ACC112 (cell line): ENCODE measurements around the gene WDR70.
A peak's percentile ranks its signal among the peaks of the same experiment; 100 is the strongest.
"Not testable (repeated sequence)": the region's sequence is repeated elsewhere in the genome, so short reads cannot be mapped to it uniquely, and the experiment has no call there.

Experiments
- H2AFZ ChIP-seq: fragments of 200-600 bp; sonication (generic); one replicate; pipeline ENCODE4 v1.6.0; 2017; ENCODE audit warnings: antibody characterized with exemption, low read length; ENCODE audit not compliant: unreplicated experiment
- H3K27ac ChIP-seq: fragments of 200-600 bp; sonication (generic); 2 replicates; pipeline ENCODE4 v1.5.1; 2014; ENCODE audit warnings: low read depth, mild to moderate bottlenecking, antibody characterized with exemption, low read length, moderate library complexity
- H3K27me3 ChIP-seq: fragments of 200-600 bp; sonication (generic); 2 replicates; pipeline ENCODE4 v1.6.1; 2014; ENCODE audit warnings: mild to moderate bottlenecking, antibody characterized with exemption, low read length, moderate library complexity, mixed read lengths; ENCODE audit not compliant: insufficient read depth
- H3K36me3 ChIP-seq: fragments of 200-600 bp; sonication (generic); 2 replicates; pipeline ENCODE4 v1.6.1; 2016; ENCODE audit warnings: mild to moderate bottlenecking, antibody characterized with exemption, low read length, moderate library complexity, mixed read lengths; ENCODE audit not compliant: insufficient read depth
- H3K4me1 ChIP-seq: fragments of 200-600 bp; sonication (generic); one replicate; pipeline ENCODE4 v1.6.1; 2016; ENCODE audit warnings: low read length, mixed read lengths; ENCODE audit not compliant: insufficient read depth, unreplicated experiment, control insufficient read depth
- H3K4me3 ChIP-seq: fragments of 200-600 bp; sonication (generic); 2 replicates; pipeline ENCODE4 v1.5.1; 2014; ENCODE audit warnings: mild to moderate bottlenecking, low read depth, low read length
- H3K79me2 ChIP-seq: fragments of 200-600 bp; sonication (generic); one replicate; pipeline ENCODE4 v1.6.0; 2016; ENCODE audit warnings: low read length; ENCODE audit not compliant: control insufficient read depth, unreplicated experiment, insufficient read depth

WDR70 gene

GRCh38 chr5:37453252-37453651 is 74.1 kb downstream of the WDR70 start:
- not testable (repeated sequence) for H3K36me3 ChIP-seq, H2AFZ ChIP-seq, H3K27me3 ChIP-seq, H3K4me3 ChIP-seq, H3K27ac ChIP-seq, H3K79me2 ChIP-seq
- H3K4me1 ChIP-seq: peaks cover 13% of the 10 kb centered on the region

- peak overlapping the region; percentile 60; the same call in 1 of the 2 replicates for H3K27ac ChIP-seq
- H2AFZ ChIP-seq, H3K36me3 ChIP-seq, H3K4me3 ChIP-seq, H3K27me3 ChIP-seq, H3K79me2 ChIP-seq: not testable (repeated sequence)
- peaks cover 13% of the 10 kb centered on the region for H3K4me1 ChIP-seq
These were observed 75.4 kb downstream of the WDR70 start for GRCh38 chr5:37454402-37455055.

- H3K27me3 ChIP-seq, H3K4me1 ChIP-seq, H3K36me3 ChIP-seq, H2AFZ ChIP-seq, H3K27ac ChIP-seq, H3K4me3 ChIP-seq, H3K79me2 ChIP-seq: not testable (repeated sequence)
These were observed 84.3 kb downstream of the WDR70 start for GRCh38 chr5:37463191-37464051.

GRCh38 chr5:37464581-37464980 is 85.5 kb downstream of the WDR70 start:
- H3K79me2 ChIP-seq, H2AFZ ChIP-seq, H3K4me1 ChIP-seq, H3K4me3 ChIP-seq, H3K27ac ChIP-seq, H3K27me3 ChIP-seq, H3K36me3 ChIP-seq: not testable (repeated sequence)

- not testable (repeated sequence) for H3K27me3 ChIP-seq, H3K79me2 ChIP-seq, H3K27ac ChIP-seq, H2AFZ ChIP-seq, H3K36me3 ChIP-seq, H3K4me3 ChIP-seq, H3K4me1 ChIP-seq
These were observed 90.3 kb downstream of the WDR70 start for GRCh38 chr5:37469383-37469782.

- H2AFZ ChIP-seq: no peak overlapping the region
- H3K4me1 ChIP-seq: no peaks in the 10 kb centered on the region
- H3K4me3 ChIP-seq: no peak overlapping the region
- H3K27me3 ChIP-seq: no peaks in the 10 kb centered on the region
- no peaks in the 10 kb centered on the region for H3K36me3 ChIP-seq
- no peaks in the 10 kb centered on the region for H3K79me2 ChIP-seq
- no peak overlapping the region for H3K27ac ChIP-seq
These were observed 92.6 kb downstream of the WDR70 start for GRCh38 chr5:37471666-37472197.

GRCh38 chr5:37477426-37477825 is 98.3 kb downstream of the WDR70 start:
- H3K27me3 ChIP-seq: no peaks in the 10 kb centered on the region
- no peaks in the 10 kb centered on the region for H3K79me2 ChIP-seq
- no peak overlapping the region for H3K27ac ChIP-seq
- 0 out of 2 replicates have a peak, but pooled peaks cover 16% of the 10 kb centered on the region for H3K36me3 ChIP-seq
- no peak overlapping the region for H2AFZ ChIP-seq
- H3K4me3 ChIP-seq: no peak overlapping the region
- H3K4me1 ChIP-seq: no peaks in the 10 kb centered on the region

- no peaks in the 10 kb centered on the region for H3K27me3 ChIP-seq
- no peak overlapping the region for H3K27ac ChIP-seq
- no peaks in the 10 kb centered on the region for H3K79me2 ChIP-seq
- 0 out of 2 replicates have a peak, but pooled peaks cover 16% of the 10 kb centered on the region for H3K36me3 ChIP-seq
- H3K4me1 ChIP-seq: no peaks in the 10 kb centered on the region
- no peak overlapping the region for H2AFZ ChIP-seq
- no peak overlapping the region for H3K4me3 ChIP-seq
These were observed 99.2 kb downstream of the WDR70 start for GRCh38 chr5:37478121-37478894.

GRCh38 chr5:37481395-37481794 is 102.3 kb downstream of the WDR70 start:
- not testable (repeated sequence) for H3K27ac ChIP-seq, H3K4me1 ChIP-seq, H2AFZ ChIP-seq, H3K79me2 ChIP-seq, H3K27me3 ChIP-seq, H3K4me3 ChIP-seq
- H3K36me3 ChIP-seq: 0 out of 2 replicates have a peak, but pooled peaks cover 16% of the 10 kb centered on the region

- Histone ChIP-seq H2AFZ (no peak overlapping the region), H3K4me3 (no peak overlapping the region), H3K36me3 (peaks cover 5% of the 10 kb centered on the region), H3K27me3 (no peaks in the 10 kb centered on the region), H3K27ac (no peak overlapping the region), H3K4me1 (peaks cover 13% of the 10 kb centered on the region), H3K79me2 (no peaks in the 10 kb centered on the region)
These were observed 111.1 kb downstream of the WDR70 start for GRCh38 chr5:37490120-37490810.
